T follicular helper cell (primary cell): ENCODE measurements around the gene ALKBH4.
"Not testable (repeated sequence)": the region's sequence is repeated elsewhere in the genome, so short reads cannot be mapped to it uniquely, and the experiment has no call there.

ENCODE experiments used
- DNase-seq: peaks from one replicate; pipeline ENCODE4 v3.0.0-alpha.2; 2020; ENCODE audit warnings: low read depth
- total RNA-seq, 2 experiments: gene quantifications; one replicate each; lab custom pipeline; 2026; lab: John Stamatoyannopoulos, UW

The ALKBH4 gene
- total RNA-seq: 11.2 to 15.7 reads per million in 2 experiments

- peak; percentile 85 for DNase-seq
Observed at GRCh38 chr7:102464577-102465280, at the start of gene ALKBH4, which contains the start of gene LRWD1. TSS of gene ALKBH4 (minus strand) at chr7:102464863. CDS start at chr7:102464836, 27 bp downstream. TSS of gene LRWD1 (plus strand) at chr7:102464984. CDS start at chr7:102465081, 97 bp downstream.

GRCh38 chr7:102512642-102513221 is 48.1 kb upstream of the ALKBH4 start:
- not testable (repeated sequence) for DNase-seq

- not testable (repeated sequence) for DNase-seq
Observed at GRCh38 chr7:102511860-102512522, 47.3 kb upstream of the ALKBH4 start.

GRCh38 chr7:102510575-102510974 is 45.9 kb upstream of the ALKBH4 start:
- DNase-seq: not testable (repeated sequence)

GRCh38 chr7:102507410-102508088 is 42.9 kb upstream of the ALKBH4 start:
- not testable (repeated sequence) for DNase-seq

- not testable (repeated sequence) for DNase-seq
Observed at GRCh38 chr7:102505298-102506185, 40.9 kb upstream of the ALKBH4 start.

- DNase-seq: not testable (repeated sequence)
Observed at GRCh38 chr7:102503141-102503540, 38.5 kb upstream of the ALKBH4 start.

GRCh38 chr7:102498321-102498720 is 33.7 kb upstream of the ALKBH4 start:
- DNase-seq: not testable (repeated sequence)

GRCh38 chr7:102497308-102497707 is 32.6 kb upstream of the ALKBH4 start:
- DNase-seq: not testable (repeated sequence)

- not testable (repeated sequence) for DNase-seq
Observed at GRCh38 chr7:102496861-102497260, 32.2 kb upstream of the ALKBH4 start.

GRCh38 chr7:102494473-102495149 is 29.9 kb upstream of the ALKBH4 start:
- DNase-seq: not testable (repeated sequence)

- DNase-seq: not testable (repeated sequence)
Observed at GRCh38 chr7:102494026-102494425, 29.4 kb upstream of the ALKBH4 start.

GRCh38 chr7:102493220-102493935 is 28.7 kb upstream of the ALKBH4 start:
- DNase-seq: not testable (repeated sequence)

- peak; percentile 58 for DNase-seq
Observed at GRCh38 chr7:102490529-102491075, 25.9 kb upstream of the ALKBH4 start.

GRCh38 chr7:102484317-102484716 is 19.7 kb upstream of the ALKBH4 start:
- not testable (repeated sequence) for DNase-seq

GRCh38 chr7:102481962-102482361 is 17.3 kb upstream of the ALKBH4 start:
- DNase-seq: not testable (repeated sequence)

- DNase-seq: not testable (repeated sequence)
Observed at GRCh38 chr7:102479982-102480637, 15.4 kb upstream of the ALKBH4 start.

- DNase-seq: not testable (repeated sequence)
Observed at GRCh38 chr7:102479209-102479584, 14.5 kb upstream of the ALKBH4 start.
